Fibroblast of skin of left quadriceps (primary cell): Measurements from ENCODE around the gene CCNL2.

ENCODE experiments used
- DNase-seq, 2 experiments: peaks; one replicate each; pipeline ENCODE4 v3.0.0-alpha.2; 2013; ENCODE audit warnings: low read depth in 2 of 2

The CCNL2 gene

DNA sequence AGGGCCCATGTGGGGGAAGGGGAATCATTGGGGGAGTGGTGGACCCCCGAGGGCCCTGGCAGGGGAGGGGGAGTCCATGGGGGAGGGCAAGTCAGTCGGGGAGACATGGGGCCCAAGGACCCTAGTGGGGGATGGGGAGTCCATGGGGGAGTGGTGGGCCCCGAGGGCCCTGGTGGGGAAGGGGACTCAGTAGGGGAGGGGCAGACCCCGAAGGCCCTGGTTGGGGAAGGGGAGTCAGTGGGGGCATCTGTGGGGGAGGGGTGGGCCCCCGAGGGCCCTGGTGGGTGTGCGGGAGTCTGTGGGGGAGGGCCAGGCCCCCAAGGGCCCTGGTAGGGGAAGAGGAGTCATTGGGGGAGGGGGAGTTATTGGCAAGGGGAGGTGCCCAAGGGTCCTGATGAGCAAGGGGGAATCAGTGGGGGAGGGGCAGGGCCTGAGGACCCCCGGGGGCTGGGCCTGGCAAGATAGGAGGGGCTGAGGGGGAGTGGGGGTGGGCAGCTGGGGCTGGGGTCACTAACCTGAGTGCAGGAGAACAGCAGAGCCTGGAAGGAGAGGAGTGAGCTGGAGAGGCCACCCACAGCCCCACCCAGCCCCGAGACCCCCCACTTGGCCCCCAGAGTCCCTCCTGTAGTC lies 42.9 kb downstream of the CCNL2 start:
- DNase-seq: no peak

GRCh38 chr1:1355416-1355815 lies 43.7 kb downstream of the CCNL2 start:
- no peak for DNase-seq

DNA sequence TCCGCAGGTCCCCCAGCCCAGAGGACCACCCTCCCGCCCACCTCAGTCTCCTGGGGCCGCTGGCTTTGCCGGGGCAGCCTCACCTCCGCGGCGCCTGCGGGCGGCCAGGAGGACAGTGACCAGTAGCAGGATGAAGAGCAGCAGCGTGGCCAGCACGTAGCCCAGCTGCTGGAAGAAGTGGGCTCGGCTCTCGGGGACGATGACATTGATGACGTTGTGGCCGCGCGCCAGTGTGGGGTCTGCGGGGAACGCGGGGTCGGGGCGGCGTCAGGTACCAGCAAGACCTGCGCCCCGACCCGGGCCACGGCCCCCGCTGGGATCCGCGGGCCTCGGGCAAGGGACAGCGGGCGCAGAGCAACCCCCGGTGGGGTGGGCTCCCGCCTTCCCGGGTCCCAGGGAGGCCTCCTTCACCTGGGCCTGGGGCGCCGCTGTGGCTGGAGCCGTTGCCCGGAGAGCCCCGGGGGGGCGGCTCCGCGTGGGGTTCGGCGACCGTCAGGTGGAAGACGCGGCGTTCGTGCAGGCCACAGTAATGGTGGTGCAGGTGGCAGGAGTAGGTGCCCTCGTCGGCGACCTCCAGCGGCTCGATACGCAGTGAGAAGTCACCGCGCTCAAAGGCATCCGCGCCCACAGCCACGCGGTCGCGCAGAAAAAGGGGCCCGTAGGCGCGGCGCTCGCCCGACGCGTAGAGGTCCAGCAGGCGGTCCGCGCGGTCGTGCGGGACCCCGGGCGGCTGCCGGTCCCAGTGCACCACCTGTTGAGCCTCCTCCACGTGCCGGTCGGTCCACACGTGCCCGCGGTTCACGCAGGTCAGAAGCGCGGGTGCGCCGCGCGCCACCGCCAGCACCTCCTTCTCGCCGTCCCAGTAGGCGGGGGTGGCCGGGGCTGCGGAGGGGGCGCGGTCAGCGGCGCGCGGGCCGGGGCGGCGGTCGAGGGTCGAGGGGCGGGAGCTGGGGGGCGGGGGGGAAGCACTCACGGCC lies 44.6 kb downstream of the CCNL2 start:
- DNase-seq: no peak

DNA sequence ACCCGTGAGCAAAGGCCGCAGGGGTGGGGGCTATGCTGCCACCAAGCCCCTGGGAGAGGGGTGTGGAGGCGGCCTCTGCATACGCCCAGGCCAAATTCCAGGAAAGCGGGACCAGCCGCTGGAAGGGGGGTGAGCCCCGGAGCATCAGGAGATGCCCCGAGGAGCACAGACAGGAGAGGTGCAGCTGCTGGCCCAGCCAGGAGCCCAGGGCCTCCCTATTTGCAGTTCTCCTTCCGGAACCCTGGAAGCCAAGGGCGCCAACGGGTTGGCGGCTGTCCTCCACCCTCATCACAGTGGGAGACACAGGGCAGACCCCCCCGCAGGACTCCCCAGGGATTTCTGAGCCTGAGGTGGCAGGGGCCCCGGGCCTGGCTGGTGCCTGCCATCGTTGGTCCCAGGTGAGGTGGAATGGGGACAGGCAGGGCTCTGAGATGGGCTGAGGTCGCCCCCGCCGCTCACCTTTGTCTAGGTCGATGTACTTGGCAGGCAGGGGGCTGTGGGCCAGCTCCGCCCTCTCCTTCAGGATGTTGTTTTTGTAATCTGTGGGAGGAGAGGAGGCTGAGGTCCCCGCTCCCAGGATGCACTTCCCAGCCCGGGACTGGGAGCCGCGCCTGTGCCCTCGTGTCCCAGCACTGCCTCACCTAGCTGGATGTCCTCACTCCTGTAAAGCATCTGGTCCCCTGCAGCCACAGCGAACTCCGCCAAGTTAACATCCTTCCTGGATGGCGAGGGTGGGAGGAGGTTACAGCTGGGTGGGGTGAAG lies 45.6 kb downstream of the CCNL2 start:
- no peak for DNase-seq

- DNase-seq: no peak
These were observed 46.2 kb downstream of the CCNL2 start for GRCh38 chr1:1352786-1353388.

GRCh38 chr1:1351511-1352427 lies 47.4 kb downstream of the CCNL2 start:
- no peak for DNase-seq

DNA sequence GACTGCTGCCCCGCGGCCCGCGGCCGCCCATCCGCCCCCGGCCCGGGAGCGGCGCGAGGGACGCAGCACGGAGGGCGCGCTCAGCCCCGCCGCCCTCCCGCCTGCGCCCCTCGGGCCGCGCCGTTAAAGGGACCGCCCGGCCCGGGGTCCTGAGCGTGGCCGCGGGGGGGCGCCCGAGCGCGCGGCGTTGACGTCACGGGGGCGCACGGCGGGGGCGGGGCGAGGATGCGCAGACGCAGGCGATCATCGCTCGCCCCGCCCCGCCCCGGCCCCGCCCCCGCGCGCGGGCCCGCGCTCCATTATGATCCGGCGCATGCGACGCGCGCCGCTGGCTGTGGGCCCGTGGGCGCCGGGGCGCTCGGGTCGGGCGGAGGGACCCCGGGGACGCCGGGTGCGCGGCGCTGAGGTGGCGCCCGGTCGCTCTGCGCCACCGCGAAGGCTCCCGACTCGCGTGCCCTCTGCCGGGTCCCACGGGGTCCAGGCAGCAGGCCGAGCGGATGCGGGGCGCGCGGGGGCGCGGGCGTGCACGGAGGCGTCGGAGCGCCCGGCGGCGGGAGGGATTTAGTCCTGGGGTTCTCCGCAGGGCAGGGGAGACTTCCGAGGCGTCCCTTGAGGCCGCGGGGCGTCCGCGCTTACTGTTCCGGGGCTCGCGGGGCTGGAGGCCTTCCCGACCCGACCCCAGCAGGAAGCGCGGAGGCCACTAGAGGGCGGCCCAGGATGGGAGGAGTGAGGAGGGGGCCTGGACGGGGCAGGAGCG lies 49.7 kb downstream of the CCNL2 start, which contains the start of gene DVL1:
Gene DVL1 (minus strand): TSS at position 163 of the 757 bp plus-strand sequence. CDS start 353 bp downstream, outside the sequence.
- DNase-seq: peak; percentile 29 to 34

DNA sequence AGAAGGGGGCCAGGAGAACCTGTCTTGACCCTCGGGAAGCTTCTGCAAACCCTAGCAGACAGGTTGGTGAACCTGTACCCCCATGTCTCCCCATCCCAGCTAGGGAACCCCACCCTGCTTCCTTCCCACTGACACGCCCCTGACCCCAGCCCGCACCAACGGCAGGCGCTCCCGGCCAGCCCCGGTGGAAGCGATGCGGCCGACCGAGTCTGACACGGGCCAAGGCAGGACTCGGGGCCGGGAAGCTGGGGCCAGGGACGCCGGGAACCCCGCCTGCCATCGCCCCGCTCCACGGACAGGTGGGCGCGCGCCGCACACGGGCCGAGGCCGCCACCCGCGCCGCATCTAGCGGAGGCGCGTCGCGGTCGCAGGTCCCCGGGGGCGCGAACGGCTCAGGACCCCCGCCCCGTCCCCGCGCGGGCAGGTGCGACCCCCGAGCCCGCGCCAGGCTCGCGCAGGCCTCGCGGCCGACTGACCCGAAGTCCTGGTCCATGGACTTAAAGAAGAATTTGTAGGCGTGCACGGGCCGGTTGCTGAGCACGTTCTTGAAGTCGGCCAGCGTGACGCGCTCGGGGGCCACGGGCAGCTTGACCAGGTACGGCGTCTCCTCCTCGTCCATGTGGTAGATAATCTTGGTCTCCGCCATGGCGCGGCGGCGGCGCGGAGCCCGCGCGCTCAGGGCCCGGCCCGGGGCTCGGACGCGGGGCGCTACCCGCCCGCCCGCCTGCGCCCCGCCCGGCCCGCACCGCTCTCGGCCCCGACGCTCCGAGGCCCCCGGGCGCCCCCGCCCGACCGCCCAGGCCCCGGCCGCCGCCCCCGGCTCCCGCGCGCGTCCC lies 50.5 kb downstream of the CCNL2 start:
- DNase-seq: no peak

- DNase-seq: no peak
These were observed 51.3 kb downstream of the CCNL2 start for GRCh38 chr1:1347663-1348419.

- no peak for DNase-seq
These were observed 52.0 kb downstream of the CCNL2 start for GRCh38 chr1:1347026-1347595.

GRCh38 chr1:1346501-1346890 lies 52.6 kb downstream of the CCNL2 start:
- no peak for DNase-seq

- DNase-seq: no peak
These were observed 53.2 kb downstream of the CCNL2 start for GRCh38 chr1:1345860-1346500.

DNA sequence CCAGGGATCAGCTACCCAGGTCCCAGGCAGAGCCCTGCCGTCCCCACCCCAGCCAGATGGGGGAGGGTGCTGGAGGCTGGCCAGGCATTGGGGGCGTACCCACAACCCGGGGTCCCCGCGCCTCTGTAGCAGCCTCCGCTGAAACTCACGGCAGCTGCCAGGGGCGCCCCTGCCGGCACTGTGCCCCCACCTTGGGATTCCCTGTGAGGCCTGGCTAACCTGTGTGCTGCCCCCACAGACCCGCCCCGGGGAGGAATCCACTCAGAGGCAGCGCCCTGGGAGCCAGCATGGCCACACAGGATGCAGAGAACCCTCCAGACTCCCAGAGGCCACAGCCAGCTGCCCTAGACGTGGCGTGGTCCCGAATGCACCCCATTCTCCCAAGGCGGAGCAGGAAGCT lies 53.8 kb downstream of the CCNL2 start:
- DNase-seq: no peak

DNA sequence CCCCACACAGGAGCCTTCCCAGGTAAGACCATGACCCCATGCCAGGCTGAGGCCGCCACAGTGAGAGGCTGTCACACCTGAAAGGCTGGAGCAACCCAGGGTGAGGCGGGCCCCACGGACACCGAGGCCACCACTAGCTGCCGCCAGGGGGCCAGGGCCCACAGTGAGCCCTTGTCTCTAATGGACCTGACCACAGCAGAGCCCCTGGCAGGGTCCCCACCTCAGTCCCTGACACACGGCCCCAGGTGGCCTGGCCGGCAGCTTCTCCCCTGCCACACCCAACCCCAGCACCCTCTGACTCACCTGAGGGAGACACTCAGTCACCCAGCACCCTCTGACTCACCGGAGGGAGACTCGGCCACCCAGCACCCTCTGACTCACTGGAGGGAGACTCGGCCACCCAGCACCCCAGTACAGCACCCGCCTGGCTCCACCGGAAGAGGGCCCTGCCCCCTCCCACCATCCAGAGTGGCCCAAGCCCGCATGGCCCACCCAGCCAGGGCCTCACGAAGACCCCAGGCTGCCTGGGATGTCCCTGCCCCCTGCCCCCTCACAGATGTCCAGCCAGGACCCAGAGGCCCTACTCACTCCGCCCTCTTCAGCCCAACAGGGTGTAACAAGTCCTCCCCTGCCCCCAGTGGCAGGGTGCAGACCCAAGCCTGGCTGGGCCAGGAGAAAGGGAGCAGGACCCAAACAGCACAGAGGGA lies 54.3 kb downstream of the CCNL2 start:
- no peak for DNase-seq

GRCh38 chr1:1343811-1344421 lies 55.2 kb downstream of the CCNL2 start:
- DNase-seq: no peak

- no peak for DNase-seq
These were observed 56.5 kb downstream of the CCNL2 start for GRCh38 chr1:1342584-1343115.
